HG03571 (cell line): Measurements from ENCODE around the gene ARSB.
"Not testable (repeated sequence)": the region's sequence is repeated elsewhere in the genome, so short reads cannot be mapped to it uniquely, and the experiment has no call there.

Source experiments
- ATAC-seq: cut with Tn5 transposase; IDR thresholded peaks from one replicate; pipeline ENCODE4 v1.9.1; 2021; ENCODE audit not compliant: unreplicated experiment

The ARSB gene

DNA sequence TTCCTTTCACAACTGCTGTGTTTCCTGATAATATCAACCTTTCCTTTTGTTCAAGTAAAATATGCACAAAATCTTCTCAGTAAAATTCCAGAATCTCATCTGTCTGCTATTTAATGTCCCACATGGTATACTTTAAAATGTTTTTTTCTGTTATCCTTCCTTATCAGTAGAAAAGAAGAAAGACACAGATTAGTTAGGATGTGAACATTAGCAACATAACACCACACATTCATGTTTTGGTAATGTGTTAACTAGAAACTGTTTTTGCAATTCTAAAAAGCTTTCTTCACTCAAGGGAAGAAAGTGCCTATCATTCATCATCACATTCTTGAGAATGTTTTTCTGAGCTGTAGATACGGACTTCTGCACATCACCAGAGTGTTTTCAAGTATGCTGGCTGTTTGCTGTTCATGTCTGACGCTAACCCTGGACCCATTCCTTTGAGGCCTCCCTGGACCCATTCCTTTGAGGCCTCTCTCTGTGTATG, 10.5 kb upstream of the ARSB start:
- no peak for ATAC-seq

DNA sequence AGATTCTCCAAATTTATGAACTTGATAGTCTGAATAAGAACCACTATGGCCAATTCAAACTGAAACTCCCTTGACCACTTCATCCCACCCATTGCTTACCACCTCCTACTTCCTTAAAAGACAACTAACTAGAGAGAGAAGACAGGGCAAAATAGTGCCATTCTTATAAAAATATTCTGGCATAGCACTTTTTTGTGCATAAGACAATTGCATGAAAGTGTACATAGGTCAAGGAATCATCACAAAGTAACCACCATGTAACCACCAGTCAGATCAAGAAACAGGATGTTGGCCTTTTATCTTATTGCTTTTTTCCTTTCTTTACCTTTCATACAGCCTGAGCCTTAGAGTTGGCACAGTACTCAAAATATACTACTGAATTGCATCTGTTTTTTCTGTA, 8.1 kb upstream of the ARSB start:
- no peak for ATAC-seq

DNA sequence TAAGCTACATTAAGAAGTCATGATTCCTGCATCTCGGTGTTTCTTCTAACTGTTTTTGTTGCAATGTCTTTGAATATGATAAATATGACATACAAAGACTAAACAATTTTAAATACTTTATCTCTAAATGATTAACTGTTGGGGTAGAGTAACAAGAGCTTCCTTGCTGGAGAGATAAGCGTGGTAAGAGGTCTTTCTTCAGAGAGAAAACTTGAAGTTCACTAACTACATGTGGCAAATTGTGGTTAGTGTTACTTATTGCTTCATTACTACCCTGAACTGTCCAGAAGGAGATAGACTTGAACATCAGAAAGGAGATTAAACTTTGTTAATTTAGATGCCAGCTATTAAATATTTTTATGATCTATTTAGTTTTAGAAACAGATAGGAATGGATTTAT, 7.0 kb upstream of the ARSB start:
- no peak for ATAC-seq

DNA sequence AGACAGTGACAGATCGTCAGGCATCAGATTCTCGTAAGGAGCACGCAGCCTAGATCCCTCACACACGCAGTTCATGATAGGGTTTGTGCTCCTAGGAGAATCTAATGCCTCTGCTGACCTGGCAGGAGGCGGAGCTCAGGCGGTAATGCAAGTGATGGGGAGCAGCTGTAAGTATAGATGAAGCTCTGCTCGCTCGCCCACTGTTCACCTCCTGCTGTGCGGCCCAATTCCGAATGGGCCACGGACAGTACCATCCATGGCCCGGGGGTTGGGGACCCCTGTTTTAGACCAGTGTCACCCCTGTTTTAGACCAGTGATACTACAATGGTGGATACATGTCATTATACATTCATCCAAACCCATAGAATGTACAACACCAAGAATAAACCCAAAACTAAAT, 4.0 kb upstream of the ARSB start:
- no peak for ATAC-seq

DNA sequence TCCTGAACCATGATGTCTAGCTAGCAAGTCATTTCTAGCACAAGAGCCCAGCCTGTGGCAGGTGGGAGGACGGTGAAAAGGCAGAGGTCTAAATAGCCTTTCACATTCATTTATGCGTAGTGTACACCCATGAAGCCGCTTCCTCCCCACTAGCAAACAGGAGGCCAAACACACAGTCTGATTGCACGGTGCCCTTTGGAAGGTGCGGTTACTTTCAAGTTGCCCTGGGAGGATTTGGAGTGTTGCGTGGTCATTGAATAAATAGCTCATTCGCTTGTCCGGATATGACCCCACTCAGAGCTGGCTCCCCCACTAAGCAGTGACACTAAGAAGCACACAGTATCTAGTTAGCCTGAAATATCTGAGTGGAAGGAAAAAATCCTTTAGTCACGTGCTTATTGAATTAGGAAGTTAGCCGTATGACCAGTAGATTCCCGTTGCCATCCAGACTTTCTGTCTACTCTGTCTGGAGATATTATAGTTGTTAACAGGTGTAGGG, 664 bp upstream of the ARSB start:
- peak; percentile 50 for ATAC-seq

DNA sequence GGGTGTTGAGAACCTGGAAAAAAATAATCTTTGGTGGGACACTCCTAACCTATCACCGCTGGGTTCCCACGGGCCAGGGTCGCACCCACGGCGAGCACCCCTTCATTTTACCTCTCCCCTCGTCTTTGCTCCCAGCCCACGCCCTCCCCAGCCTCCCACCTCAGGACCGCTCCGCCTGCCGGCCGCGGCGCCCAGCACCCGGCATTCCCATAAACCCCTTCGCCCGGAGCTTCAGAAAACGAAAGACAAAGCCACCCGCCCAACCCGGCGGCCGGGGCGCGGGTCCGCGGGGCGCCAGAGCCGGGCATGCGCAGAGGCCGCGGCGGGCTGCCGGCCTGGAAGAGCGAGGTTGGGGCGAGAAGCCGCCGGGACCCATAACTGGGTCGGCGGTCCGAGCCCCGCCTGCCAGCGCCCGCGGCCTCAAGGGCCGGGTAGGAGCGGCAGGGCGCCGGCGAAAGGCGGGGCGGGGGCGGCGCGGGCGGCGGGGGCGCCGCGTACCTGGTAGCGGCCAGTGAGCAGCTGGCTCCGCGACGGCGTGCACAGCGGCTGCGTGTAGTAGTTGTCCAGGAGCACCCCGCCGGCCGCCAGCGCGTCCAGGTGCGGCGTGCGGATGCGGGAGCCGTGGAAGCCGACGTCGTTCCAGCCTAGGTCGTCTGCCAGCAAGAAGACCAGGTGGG, 533 bp downstream of the ARSB start:
- ATAC-seq, result peak; percentile 46

DNA sequence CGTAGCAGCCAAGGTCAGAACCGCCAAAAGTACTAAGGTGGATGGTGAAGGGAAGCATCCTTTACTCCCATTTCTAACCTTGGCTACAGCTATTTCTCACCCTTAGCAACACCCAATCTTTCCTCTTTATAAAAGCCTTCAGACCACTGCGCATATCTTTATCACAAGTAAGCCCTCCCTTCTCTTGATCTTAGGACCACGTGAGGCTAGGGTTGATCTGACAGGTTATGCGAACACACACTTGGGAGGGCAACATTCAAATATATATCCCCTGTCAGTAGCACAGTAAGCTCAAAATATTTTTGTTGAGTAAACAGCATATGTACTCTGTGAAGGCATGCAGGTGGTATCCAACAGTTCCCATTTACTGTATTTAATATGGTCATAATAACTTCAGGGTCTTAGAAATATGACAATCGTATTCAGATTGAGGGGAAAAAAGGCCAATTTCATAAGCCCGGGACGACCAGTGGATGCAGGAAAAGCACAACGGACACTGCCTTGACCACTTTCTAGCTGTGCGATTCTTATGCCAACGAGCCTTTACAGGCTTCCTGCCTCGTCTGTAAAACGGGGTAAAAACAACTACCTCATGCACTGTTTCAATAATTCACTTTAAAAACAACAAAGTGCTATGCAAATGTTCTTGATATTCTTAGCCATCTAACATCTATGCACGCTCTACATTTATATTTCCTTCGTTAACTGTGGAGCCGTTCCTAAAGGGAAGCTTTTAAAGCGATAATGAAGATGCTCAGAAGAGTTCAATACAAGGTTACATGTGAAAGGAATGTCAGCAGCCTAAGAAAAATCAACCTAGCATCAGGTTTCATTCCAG, 1.3 kb downstream of the ARSB start:
- ATAC-seq, result peak; percentile 4

DNA sequence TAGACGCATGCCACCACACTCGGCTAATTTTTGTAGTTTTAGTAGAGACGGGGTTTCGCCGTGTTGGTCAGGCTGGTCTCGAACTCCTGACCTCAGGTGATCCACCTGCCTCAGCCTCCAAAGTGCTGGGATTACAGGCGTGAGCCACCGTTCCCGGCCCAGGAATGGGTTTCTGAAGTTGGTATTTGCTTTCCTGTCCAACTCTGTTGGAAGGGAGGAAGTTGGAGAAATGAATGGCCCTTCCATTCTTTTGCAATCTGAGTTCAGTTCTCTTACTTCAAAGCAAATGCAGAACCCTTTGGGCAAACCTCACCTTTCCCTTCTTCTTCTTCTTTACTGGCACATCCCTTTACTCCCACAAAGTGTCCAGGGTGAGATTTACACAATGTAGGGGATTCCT, 1.9 kb downstream of the ARSB start:
- not testable (repeated sequence) for ATAC-seq

DNA sequence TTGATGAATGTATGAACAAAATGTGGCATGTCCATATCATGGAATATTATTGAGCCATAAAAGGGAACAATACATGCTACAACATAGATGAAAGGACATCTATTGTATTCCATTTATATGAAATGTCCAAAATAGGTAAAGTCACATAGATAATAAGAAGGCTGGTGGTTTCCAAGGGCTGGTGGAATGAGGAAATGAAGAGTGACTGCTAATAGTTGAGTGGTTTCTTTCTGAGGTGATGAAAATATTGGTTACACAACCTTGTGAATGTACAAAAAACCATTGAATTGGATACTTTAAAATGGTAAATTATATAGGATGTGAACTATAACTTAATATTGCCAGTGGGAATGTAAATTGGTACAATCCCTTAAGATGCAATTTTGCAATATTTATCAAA, 5.2 kb downstream of the ARSB start:
- no peak for ATAC-seq

DNA sequence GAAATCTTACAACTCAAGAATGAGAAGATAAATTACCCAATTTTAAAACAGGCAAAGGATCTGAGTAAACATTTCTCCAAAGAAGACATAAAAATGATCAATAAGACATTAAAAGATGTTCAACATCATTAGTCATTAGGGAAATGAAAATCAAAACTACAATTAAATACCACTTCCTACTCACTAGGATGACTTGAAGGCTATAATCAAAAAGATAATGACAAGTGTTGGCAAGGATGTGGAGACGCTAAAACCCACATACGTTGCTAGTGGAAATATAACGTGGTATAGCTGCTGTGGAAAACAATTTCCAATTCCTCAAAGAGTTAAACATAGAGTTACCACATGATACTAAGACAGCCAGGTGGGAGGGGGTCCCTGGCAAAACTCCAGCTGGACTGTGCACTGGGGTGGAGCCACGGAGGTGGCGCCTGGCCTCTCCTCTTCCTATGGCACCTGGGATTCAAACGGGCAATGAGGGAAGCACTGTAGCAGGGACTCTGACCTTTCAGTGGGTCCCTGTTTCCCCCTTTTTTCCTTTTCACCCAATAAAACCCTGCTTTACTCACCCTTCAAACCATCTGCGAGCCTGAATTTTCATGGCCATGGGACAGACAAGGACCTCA, 5.9 kb downstream of the ARSB start:
- ATAC-seq, result no peak

DNA sequence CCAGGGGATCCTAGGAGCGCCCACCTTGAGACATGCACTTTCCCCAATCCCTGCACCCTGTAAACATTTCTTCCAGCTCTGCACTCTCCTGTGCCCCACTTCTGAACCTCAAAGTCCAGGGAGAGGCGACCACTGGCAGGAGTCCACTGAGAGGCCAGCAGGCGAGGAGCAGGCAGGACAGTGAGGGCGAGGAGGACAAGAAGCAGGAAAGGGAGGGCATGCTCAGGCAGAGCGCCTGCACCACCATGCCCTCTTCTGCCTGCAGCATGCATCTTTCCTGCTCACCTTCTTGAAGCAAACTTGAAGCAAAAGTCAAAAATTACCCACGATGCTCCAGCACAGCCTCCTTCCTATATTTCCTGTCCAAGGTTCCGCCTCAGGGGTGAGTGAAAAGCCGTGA, 10.1 kb downstream of the ARSB start:
- ATAC-seq, result no peak

DNA sequence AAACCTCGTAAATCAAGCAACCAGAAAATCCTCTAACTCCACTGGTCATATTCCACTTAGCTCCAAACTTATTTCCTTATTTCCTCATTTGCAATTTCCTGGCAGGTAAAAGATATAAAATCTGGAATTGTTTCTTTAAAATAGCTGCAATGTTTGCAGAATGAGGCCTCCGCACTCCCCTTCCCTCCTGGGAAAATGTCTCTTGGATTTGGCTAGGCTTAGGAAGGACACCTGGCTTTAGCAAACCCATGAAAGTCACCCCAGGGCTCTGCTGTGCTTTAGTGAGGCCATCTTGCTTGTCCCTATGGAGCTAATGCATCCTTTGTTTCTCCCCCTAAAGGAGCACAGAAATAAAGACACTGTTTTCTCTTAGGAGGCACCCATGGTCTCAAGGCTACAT, 10.5 kb downstream of the ARSB start:
- ATAC-seq, result no peak

DNA sequence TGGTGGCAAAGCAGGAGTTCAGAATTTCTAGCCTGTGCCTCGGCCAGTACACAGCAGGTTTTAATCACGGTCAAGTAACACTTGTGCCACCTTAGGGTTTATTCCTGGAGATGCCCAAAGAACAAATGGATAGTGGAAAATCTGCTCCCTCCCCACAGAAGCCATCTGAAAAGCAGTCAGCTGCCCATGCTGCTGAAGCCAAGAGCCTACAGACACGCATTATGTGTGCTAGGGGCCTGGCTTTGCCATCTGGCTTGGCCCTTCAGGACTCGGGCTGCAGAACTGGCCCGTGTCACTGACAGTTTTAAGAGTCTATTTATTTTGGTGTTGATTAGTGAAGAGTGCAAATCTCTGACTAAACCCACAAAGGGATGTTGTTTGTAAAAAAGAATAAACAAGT, 11.1 kb downstream of the ARSB start:
- ATAC-seq, result no peak

DNA sequence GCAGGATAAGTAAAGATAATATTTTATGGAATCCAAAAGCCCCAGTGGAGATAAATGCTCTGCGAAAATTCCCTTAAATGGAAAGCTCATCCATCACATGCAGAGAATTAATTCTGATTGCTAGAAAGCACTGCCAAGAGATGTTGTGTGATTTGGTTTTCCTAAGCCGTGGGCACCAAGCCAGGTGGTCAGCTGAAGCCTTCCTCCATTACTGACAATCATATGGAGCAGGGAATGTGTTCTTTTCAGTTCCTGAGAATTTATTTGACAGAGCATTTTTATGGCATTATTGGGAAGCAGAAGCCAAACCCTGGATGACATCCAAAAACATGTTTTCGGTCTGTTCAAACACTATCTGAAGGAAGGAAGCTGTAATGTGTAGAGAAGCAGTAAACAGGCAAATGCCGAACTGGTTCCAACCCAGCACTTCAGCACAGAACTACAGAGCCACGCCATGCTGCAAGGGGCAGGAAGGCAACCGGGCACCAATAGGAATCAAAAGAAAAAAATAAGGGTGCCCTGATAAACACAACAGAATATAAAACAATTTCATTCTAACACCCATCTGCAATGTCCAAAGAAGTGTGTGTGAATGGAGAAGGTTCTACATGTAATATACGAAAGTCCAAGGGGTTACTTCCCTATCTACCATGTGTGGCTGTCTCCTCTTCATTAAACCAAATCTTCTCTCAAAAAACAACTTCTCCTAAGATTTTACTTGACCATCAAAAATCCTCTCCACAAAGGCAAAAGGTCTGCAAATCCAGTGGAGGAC, 12.3 kb downstream of the ARSB start:
- ATAC-seq, result no peak

DNA sequence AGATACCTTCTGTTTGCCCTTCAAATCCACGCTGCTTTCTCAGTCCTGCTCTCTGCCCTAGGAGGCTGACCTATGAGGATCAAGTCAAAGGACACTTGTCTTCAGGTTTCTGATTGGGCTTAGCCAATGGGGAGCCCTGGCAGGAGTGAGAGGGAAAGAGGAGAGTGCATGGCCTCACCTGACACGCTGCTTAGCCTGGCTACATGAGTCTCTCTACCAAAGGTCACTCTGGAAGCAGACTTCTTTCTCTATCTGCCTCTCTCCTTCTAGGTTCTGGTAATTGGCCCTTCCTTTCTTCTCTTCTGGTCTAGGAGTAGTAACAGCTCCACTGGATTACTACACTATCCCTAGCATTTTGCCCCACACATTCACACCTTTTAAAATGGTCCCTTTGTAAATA, 13.1 kb downstream of the ARSB start:
- no peak for ATAC-seq

DNA sequence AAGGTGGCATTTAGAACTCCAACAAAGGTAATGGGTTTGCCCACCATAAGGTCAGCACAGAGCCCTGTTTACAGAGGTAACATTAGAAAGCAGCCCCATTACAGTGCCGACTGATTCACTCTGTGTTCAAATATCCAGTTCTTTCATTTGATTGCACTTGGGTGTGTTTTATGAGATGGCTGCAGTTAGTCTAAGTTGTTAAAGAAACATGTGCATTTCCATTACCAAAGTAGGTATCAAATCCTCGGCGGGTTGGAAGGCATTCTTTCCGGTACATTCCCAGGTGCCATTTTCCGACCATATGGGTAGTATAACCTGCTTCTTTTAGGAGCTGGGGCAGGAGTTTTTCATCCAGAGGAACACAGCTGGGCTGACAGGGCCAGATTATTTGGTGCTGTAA, 16.3 kb downstream of the ARSB start:
- no peak for ATAC-seq

DNA sequence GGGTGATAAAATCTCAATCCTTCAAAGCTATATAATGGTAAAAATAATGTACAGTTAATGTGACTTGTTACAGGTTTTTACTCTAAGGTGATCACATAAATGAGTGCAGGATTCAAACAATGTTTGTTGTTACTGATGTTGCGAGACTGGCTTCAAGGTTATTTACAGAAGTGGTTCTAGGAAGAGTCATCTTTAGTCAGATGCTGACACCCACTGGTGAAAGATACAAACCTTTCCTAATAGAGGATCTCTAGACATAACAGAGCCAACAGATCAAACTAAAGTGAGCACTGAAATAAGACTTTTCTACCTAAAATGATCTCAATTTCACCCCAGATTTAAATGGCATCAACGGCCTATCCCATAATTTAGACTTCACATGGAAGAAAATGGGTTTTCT, 20.2 kb downstream of the ARSB start:
- ATAC-seq, result no peak

DNA sequence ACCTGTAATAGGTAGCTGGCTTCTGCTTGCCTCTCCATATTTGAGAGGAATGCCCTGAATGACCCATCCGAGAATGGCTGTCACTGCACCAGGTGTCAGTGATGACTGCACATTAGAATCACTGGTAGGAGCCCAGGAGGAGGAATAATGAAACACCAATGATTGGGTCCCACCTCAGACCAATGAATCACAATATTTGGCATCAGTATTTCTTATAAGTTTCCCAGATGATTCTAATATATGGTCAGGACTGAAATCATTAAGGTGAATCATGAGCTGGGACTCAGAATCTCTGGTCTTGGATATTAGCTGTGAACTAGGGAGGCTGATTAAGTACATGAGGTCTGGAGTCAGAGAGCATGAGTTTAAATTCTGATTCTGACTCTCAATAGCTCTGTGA, 23.4 kb downstream of the ARSB start:
- ATAC-seq, result no peak

DNA sequence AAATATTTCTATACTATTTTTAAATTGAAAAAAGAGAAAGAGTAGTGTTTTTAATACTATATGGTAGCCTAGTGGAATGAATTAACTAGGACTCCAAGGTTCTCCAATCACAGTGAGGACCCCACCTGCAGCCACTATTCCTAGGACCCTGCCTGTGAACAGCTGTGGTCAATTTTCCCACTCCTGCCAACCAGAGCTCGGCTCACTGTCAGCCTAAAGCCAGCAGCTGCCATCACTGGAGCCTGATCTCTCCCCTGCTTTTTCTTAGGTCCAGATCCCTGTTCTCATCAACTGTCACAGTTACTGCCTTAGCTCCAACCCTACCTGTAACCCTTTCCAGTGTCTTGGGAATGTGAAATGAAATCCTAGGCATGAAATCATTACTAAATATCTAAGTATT, 25.3 kb downstream of the ARSB start:
- ATAC-seq, result no peak

DNA sequence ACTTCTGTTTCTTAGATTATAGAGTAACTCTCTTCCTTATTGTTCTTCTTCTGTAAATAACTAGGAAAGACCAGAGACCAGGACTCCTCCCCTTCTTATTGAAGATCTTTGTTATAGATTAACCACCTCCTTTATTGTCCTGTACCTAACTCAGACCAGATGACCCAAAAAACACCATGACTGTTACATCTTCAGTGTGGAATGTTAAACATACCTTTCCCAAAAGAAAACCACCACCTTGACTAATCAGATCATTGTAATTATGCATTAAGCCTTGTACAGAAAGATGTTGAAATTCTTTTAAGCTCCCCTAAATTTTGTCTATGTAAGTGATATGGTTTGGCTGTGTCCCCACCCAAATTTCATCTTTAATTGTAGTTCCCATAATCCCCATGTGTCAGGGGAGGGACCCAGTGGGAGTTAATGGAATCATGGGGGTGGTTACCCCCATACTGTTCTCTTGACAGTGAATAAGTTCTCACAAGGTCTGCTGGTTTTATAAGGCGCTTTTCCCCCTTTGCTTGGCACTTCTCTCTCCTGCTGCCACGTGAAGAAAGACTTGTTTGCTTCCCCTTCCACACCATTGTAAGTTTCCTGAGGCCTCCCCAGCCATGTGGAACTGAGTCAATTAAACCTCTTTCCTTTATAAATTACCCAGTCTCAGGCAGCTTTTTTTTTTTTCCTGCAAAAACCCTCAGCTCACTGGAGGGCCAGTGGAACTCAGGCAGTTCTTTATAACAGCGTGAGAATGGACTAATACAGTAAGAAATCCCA, 26.3 kb downstream of the ARSB start:
- no peak for ATAC-seq
